ENCODE data around the gene FCHSD1.
A peak's percentile ranks its signal among the peaks of the same experiment; 100 is the strongest.

Gene FCHSD1

GRCh38 chr5:141641634-141642267, 9.5 kb downstream of the FCHSD1 start:
- no peak for DNase-seq (ENCODE audit: low read depth)

DNA sequence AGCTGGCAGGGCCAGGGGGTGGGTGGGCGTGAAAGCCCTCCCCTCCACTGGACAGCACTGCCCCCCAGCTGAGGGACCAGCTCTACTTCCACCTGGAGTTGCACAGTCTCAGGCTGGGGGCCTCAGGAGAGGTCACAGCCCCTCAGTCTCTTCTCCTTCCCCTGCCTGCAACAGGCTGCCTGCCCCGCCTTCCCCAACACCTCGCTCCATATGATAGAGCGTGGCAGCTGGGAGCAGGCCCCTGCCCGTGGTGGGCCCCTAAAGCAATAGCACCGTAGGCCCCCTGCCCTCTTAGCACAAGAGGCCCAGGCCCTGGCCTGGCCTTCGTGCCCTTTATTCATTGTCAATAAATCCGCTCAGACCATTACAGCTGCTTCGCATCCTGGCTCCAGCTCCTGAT, 10.5 kb downstream of the FCHSD1 start:
- no peak for DNase-seq (ENCODE audit: low read depth)

GRCh38 chr5:141640051-141640415, 11.2 kb downstream of the FCHSD1 start:
- DNase-seq (ENCODE audit: low read depth), result no peak

GRCh38 chr5:141639357-141640050, 11.7 kb downstream of the FCHSD1 start:
- DNase-seq (ENCODE audit: low read depth), result no peak

- no peak for DNase-seq (ENCODE audit: low read depth)
These were observed 12.4 kb downstream of the FCHSD1 start for GRCh38 chr5:141638771-141639170.

DNA sequence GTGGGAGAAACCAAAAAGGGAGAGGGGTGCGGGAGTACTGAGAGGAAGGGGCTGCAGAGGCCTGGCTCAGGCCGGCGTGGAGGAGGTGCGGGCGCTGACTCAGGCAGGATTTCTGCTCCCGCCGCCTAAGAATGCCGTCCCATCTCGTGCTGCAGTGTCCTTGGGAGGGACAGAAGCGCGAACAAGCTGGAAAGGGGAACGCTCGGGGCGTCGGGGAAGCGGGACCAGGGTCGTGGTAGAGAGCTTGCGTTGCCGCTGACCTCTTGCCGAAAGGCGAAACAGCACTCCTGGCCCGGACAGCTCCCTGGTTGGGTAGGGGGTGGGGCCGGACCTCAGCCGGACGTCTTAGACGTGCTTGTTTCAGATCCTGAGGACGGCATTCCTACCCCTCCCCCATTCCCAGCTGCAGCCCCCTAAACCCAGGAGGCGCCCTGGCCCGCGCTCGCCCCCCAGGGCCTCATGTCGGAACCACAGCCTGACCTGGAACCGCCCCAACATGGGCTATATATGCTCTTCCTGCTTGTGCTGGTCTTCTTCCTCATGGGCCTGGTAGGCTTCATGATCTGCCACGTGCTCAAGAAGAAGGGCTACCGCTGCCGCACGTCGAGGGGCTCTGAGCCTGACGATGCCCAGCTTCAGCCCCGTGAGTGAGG, 13.3 kb downstream of the FCHSD1 start:
- DNase-seq (ENCODE audit: low read depth), result no peak

- DNase-seq (ENCODE audit: low read depth), result no peak
These were observed 14.0 kb downstream of the FCHSD1 start for GRCh38 chr5:141637123-141637766.

GRCh38 chr5:141636413-141637122, 14.7 kb downstream of the FCHSD1 start, which contains the start of the genes HDAC3 and RELL2:
TSS of gene HDAC3 (minus strand) at chr5:141636849. CDS start at chr5:141636790, 59 bp downstream.
TSS of gene RELL2 (plus strand) at chr5:141636997. CDS start at chr5:141638226, 1,229 bp downstream.
- DNase-seq (ENCODE audit: low read depth), result peak; percentile 74

GRCh38 chr5:141636106-141636412, 15.2 kb downstream of the FCHSD1 start:
- no peak for DNase-seq (ENCODE audit: low read depth)

DNA sequence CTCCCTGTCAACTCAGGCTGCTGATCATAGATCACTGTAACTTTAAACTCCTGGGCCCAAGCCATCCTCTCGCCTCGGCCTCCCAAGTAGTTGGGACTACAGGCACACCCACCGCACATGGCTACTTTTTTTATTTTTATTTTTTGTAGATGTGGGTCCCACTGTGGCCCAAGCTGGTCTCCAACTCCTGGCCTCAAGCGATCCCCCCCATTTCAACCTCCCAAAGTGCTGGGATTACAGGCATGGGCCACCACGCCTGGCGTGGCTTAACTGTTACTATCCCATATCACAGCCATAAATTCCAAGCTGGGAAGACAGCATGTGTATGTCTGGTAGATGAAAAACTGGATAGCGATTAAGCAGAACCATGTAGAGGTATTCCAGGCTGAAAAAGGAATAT, 15.6 kb downstream of the FCHSD1 start:
- DNase-seq (ENCODE audit: low read depth), result no peak

- DNase-seq (ENCODE audit: low read depth), result no peak
These were observed 16.5 kb downstream of the FCHSD1 start for GRCh38 chr5:141634720-141635119.

DNA sequence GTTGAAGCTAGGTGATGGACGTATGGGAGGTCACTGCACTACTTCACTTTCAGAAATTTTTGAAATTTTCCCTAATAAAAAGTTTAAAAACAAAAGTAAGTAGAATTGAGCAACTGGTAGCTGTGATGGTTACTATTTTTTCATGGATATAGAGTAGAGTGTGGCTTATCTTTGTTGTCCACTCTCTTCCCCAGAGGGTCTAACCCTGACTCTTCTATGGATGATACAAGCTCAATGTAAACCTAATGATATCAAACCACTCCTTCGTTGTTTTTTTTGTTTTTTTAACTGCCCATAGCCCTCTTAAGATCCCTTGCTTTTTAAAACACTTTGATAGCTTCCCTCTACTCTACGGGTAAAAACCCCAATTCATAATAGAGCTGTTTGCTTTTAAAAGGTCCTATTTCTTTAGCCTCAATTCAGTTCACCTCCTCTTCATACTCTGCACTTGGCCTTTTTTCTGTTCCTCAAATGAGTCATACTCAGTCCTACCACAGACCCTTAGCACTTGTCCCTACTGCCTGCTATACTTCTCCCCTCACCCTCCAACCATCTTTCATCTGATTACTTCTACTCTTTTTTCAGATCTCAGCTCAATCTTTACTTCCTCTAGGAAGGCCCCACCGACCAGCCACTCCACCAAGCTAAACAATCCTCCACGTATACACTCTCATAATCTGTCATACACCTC, 17.2 kb downstream of the FCHSD1 start:
- DNase-seq (ENCODE audit: low read depth), result no peak

DNA sequence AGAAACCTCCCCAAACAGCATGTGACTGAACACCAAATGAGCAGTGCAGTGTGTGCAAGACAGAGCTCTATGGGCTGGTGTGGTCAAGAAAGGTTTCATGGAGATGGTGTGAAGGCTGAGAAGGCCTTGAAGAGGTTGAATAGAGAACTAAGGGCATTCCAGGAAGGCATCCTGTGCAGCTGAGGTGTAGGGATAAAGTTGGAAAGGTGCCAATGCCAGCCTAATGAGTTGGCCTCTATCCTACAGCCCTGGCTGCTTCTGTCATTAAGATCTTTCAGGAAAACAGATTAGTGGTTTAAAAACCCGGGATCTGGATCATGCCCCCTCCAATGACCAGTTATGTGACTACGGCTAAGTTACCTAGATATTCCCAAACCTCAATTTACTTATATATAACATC, 18.6 kb downstream of the FCHSD1 start:
- no peak for DNase-seq (ENCODE audit: low read depth)

DNA sequence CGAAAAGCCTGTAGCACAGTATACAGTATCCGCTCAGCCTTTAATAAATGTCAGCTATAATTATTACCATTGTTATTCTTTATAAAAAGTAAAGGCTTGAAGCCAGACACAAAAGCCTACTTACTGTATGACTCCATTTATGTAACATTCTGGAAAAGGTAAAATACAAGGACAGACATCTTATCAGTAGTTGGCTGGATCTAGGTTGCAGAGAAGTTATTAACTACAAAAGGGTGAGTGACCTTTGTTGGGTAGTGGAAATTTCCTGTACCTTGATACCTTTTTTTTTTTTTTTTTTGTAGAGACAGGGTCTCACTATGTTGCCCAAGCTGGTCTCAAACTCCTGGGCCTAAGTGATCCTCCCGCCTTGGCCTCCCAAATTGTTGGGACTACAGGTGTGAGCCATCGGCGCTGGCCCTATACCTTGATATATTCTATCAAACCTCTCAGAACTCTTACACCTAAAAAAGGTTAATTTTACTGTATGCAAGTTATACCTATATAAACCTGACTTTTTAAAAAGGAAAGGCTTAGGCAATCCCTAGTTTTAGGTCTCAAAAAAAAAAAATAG, 20.6 kb downstream of the FCHSD1 start:
- no peak for DNase-seq (ENCODE audit: low read depth)

- DNase-seq (ENCODE audit: low read depth), result no peak
These were observed 22.9 kb downstream of the FCHSD1 start for GRCh38 chr5:141628175-141628788.

GRCh38 chr5:141623611-141624010, 27.6 kb downstream of the FCHSD1 start:
- DNase-seq (ENCODE audit: low read depth), result no peak

GRCh38 chr5:141623186-141623585, 28.0 kb downstream of the FCHSD1 start:
- no peak for DNase-seq (ENCODE audit: low read depth)

DNA sequence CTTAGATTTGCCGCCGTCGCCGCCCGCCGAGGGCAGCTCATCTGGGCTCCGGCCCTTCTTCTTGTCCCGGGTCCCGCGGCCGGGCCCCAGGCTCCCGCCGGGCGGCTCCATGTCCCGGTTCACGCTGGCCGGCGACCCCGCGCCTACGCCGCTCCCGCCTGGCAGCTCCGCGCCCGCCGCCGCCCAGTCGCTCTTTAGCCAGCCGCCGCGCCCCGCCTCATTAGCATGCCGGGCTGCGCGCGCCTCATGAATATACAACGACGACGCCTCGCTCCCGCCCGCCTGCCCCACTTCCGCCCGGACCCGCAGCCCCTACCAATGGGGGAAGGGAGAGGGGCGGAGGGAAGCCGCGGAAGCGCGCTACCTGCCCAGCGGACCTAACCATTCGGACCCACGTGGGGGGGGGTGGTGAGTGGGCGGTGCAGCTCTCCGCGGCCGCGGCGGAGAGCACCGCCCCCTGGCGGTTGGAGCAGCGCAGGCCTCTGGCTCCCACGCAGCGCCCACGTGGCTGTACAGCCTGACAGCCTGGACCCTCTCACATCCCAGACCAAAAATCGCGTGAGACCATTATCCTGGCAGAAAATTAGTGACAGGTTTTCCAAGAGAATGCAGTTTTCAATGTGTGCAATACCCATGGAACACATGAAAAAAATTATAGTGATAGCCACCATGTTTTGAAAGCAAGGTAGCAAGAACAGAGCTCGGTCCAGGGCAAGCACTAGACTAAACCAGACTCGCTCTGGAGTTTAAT, 32.2 kb downstream of the FCHSD1 start, which contains the start of gene DIAPH1:
DIAPH1 (minus strand) TSS at position 197 of the 751 bp plus-strand sequence; CDS start at position 111, 86 bp downstream.
- DNase-seq (ENCODE audit: low read depth), result peak; percentile 86

DNA sequence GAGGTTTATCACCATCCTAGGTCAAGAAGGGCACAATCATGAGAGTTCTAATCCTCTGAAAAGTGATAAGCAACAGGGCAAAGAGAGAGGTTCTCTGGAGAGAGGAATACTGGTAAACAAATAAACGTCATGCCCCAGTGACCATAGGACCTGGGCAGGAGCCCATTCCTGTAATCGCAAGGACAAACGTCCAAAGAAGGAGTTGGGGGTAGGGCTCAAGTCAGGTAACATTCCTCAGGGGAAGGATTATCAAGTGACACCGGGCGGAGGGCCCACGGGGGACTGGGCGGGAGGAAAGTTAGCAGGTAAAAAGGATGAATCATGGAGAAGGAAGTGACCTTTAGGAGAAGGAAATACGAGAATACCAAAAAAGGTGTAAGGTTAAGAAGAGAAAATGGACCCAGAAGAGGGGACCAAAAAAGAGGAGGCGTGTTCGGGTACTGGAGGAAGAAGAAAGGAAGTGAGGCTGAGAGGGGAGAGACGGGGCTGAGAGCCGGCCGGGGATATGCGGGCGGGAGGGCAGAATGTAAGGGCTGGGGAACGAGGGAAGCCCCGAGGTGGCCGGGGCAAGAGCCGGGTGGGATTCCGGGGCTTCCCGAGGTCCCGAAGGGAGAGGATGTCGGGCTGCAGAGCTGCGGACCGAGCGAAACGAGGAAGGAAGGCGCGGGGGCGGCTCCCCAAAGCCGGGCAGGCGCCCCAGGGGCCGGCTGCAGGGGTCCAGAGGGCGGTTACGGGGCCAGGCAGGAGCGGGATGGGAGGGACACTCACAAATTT, 33.0 kb downstream of the FCHSD1 start:
- DNase-seq (ENCODE audit: low read depth), result no peak

Data from stromal cell of bone marrow (primary cell).